ENCODE results near the gene MXD3. TPM values are rescaled to one million over a fixed set of nuclear protein-coding genes. Genes with fewer than 3 reads are reported as not detected.
"Not testable (repeated sequence)": the region's sequence is repeated elsewhere in the genome, so short reads cannot be mapped to it uniquely, and the experiment has no call there.

Gene MXD3
- total RNA-seq, 1 experiment from 2014 or later = 50.0 TPM

DNA sequence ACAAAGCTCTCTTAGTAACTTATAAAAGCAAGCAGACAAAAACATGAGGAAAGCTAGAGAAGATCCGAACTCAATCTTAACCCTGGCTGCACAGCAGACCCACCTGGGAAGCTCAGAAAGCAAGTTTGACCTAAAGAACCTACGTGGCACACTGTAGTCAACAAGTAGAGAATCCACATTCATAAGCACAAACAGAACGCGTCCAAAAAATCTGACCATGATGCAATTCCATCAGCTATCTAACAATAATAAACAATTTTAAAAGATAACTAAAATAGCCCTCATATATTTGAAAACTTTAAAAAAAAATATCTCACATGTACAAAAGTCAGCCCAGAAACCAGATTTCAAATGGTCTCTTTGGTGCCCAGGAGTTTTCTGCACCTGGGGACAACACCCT, 35.1 kb upstream of the MXD3 start:
- ChIA-PET CTCF (no interaction called here), POLR2A (ENCODE audit: unreplicated experiment) (no interaction called here)
- intact Hi-C loops (cut with micrococcal nuclease; ENCODE audit: unreplicated experiment) = no loop called here
- H3K9me3 ChIP-seq (ENCODE audit: insufficient read depth, low read depth) = no peaks in the 10 kb centered on the region
- no peaks in the 10 kb centered on the region for H3K27me3 ChIP-seq (ENCODE audit: insufficient read depth, low read depth)
- H2AFZ ChIP-seq = no peak overlapping the region
- H3F3A ChIP-seq (ENCODE audit: insufficient read depth, low read depth) = peaks cover 8% of the 10 kb centered on the region; the same call in 1 of the 2 replicates
- peaks cover 35% of the 10 kb centered on the region for H4K20me1 ChIP-seq (ENCODE audit: insufficient read depth)
- no peak overlapping the region for H3K4me2 ChIP-seq
- no peak overlapping the region for H3K27ac ChIP-seq
- no peak overlapping the region for H3K4me3 ChIP-seq
- no peak for DNase-seq
- H3K79me2 ChIP-seq (ENCODE audit: low read depth) = peaks cover 84% of the 10 kb centered on the region
- no peak for TF ChIP-seq EZH2 (IDR thresholded peaks at IDR 0.05; ENCODE audit: low read depth)
- no peaks in the 10 kb centered on the region for H3K9me2 ChIP-seq (ENCODE audit: insufficient read depth)
- H3K36me3 ChIP-seq (ENCODE audit: low read depth) = peaks cover 7% of the 10 kb centered on the region
- no TSS peak for BruUV-seq (replicated peaks)
- peaks cover 16% of the 10 kb centered on the region for H3K4me1 ChIP-seq (replicated peaks; ENCODE audit: insufficient read depth)

DNA sequence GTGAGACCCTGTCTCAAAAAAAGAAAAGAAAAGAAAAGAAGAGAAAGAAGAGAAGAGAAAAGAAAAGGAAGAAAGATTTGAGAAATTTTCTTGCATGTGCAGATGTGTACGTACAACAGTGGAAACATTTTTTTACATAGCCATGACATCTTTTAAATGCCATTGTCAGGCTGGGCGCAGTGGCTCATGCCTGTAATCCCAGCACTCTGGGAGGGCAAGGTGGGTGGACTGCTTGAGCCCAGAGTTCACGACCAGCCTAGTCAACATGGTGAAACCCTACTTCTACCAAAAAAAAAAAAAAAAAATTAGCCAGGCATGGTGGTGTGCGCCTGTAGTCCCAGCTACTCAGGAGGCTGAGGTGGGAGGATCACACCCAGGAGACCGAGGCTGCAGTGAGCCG, 33.2 kb upstream of the MXD3 start:
- CTCF ChIA-PET = interaction anchor here (0.7 kb wide), 1 partner anchor 71 kb away, joined by 6 read pairs; no protein-coding TSS in a partner anchor
- no peak for DNase-seq
- POLR2A ChIA-PET (ENCODE audit: unreplicated experiment) = no interaction called here
- no peak for TF ChIP-seq EZH2 (IDR thresholded peaks at IDR 0.05; ENCODE audit: low read depth)
- TF ChIP-seq CTCF (conservative IDR thresholded peaks at IDR 0.05) = no peak
- Histone ChIP-seq H3K4me2 (no peak overlapping the region), H3K4me3 (no peak overlapping the region), H3K4me1 (replicated peaks; ENCODE audit: insufficient read depth) (peaks cover 15% of the 10 kb centered on the region), H3K27me3 (ENCODE audit: insufficient read depth, low read depth) (no peaks in the 10 kb centered on the region), H3F3A (ENCODE audit: insufficient read depth, low read depth) (peaks cover 14% of the 10 kb centered on the region), H4K20me1 (ENCODE audit: insufficient read depth) (peaks cover 37% of the 10 kb centered on the region), H2AFZ (no peak overlapping the region), H3K9me2 (ENCODE audit: insufficient read depth) (no peaks in the 10 kb centered on the region), H3K79me2 (ENCODE audit: low read depth) (peaks cover 82% of the 10 kb centered on the region), H3K9me3 (ENCODE audit: insufficient read depth, low read depth) (no peaks in the 10 kb centered on the region), H3K27ac (no peak overlapping the region), H3K36me3 (ENCODE audit: low read depth) (peaks cover 13% of the 10 kb centered on the region)
- intact Hi-C loops (cut with micrococcal nuclease; ENCODE audit: unreplicated experiment) = no loop called here
- no TSS peak for BruUV-seq (replicated peaks)

GRCh38 chr5:177343777-177344176, 32.1 kb upstream of the MXD3 start:
- no peak for DNase-seq
- no TSS peak for BruUV-seq (replicated peaks)

DNA sequence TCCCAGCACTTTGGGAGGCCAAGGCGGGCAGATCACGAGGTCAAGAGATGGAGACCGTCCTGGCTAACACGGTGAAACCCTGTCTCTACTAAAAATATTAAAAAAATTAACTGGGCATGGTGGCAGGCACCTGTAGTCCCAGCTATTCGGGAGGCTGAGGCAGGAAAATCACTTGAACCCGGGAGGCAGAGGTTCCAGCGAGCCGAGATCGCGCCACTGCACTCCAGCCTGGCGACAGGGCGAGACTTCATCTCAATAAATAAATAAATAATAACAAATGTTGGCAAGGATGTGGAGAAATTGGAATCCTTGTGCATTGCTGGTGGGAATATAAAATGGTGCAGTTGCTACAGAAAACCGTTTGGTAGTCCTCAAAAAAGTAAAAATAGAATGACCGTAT, 31.3 kb upstream of the MXD3 start:
- BruUV-seq (replicated peaks); CTCF ChIA-PET; H3K9me3 ChIP-seq (ENCODE audit: insufficient read depth, low read depth); H3K4me3 ChIP-seq; H3K9me2 ChIP-seq (ENCODE audit: insufficient read depth); H2AFZ ChIP-seq; H3K27me3 ChIP-seq (ENCODE audit: insufficient read depth, low read depth); H3K4me2 ChIP-seq; intact Hi-C loops (cut with micrococcal nuclease; ENCODE audit: unreplicated experiment); H3K36me3 ChIP-seq (ENCODE audit: low read depth); H3K27ac ChIP-seq; DNase-seq; POLR2A ChIA-PET (ENCODE audit: unreplicated experiment): not testable (repeated sequence)
- Histone ChIP-seq H3K79me2 (ENCODE audit: low read depth) (peaks cover 71% of the 10 kb centered on the region), H3K4me1 (replicated peaks; ENCODE audit: insufficient read depth) (peaks cover 18% of the 10 kb centered on the region), H3F3A (ENCODE audit: insufficient read depth, low read depth) (peaks cover 28% of the 10 kb centered on the region), H4K20me1 (ENCODE audit: insufficient read depth) (peaks cover 51% of the 10 kb centered on the region)

More at GRCh38 chr5:177343777-177344176, 32.1 kb upstream of the MXD3 start:
- no peak overlapping the region for H3K4me2 ChIP-seq
- H3K4me1 ChIP-seq (replicated peaks; ENCODE audit: insufficient read depth) = peaks cover 17% of the 10 kb centered on the region
- no peaks in the 10 kb centered on the region for H3K9me2 ChIP-seq (ENCODE audit: insufficient read depth)
- ChIA-PET CTCF (no interaction called here), POLR2A (ENCODE audit: unreplicated experiment) (no interaction called here)
- peaks cover 75% of the 10 kb centered on the region for H3K79me2 ChIP-seq (ENCODE audit: low read depth)
- intact Hi-C loops (cut with micrococcal nuclease; ENCODE audit: unreplicated experiment) = no loop called here
- no peak overlapping the region for H2AFZ ChIP-seq
- peaks cover 47% of the 10 kb centered on the region for H4K20me1 ChIP-seq (ENCODE audit: insufficient read depth)
- H3K27me3 ChIP-seq (ENCODE audit: insufficient read depth, low read depth) = no peaks in the 10 kb centered on the region
- H3K36me3 ChIP-seq (ENCODE audit: low read depth) = peaks cover 8% of the 10 kb centered on the region
- no peak for TF ChIP-seq EZH2 (IDR thresholded peaks at IDR 0.05; ENCODE audit: low read depth)
- TF ChIP-seq CTCF (conservative IDR thresholded peaks at IDR 0.05) = no peak
- no peaks in the 10 kb centered on the region for H3K9me3 ChIP-seq (ENCODE audit: insufficient read depth, low read depth)
- H3K4me3 ChIP-seq = no peak overlapping the region
- peaks cover 25% of the 10 kb centered on the region for H3F3A ChIP-seq (ENCODE audit: insufficient read depth, low read depth)
- no peak overlapping the region for H3K27ac ChIP-seq

Measured in PC-9 (cell line).